Endometrial microvascular endothelial cells (primary cell): ENCODE measurements around the gene CDH23. TPM values are rescaled to one million over a fixed set of nuclear protein-coding genes. Genes with fewer than 3 reads are reported as not detected.

ENCODE experiments used
- in situ Hi-C: cut with HindIII; loops from 2 replicates; pipeline ENCODE4 v1.10.0; 2017; ENCODE audit warnings: low sequenced_read_pairs, low pct_unique_long_range_greater_than_20kb; ENCODE audit errors: inconsistent ontology term
- total RNA-seq: library from RNA; depleted of rRNA; stranded (reverse); fragments of >200 nt; gene quantifications from one replicate; pipeline ENCODE4 v1.2.3, GENCODE V29; 2015; ENCODE audit errors: inconsistent ontology term

CDH23 gene
- total RNA-seq, 1 donor from 2014 or later = 0.09 TPM

DNA sequence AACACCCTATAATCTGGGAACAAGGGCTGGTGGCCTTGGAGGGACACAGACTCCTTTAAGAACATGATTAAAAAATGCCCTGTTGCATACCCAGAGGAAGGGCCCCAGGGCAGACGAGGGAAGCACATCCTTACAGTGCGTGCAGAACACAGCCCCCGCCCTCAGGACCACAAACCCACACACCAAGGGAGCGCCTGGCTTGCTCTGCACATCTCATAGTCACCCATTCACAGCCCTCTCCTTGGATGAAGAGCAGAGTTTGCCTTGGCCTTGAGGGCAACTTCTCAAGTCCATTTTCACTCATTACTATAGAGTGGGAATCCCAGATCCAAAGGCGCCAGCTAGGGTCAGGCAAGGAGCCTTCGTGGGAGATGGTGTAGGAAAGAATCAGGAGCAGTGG is 382.9 kb downstream of the CDH23 start:
- in situ Hi-C loops = no loop called here

- in situ Hi-C loops = no loop called here
Observed at GRCh38 chr10:71780156-71780555, 383.4 kb downstream of the CDH23 start.

DNA sequence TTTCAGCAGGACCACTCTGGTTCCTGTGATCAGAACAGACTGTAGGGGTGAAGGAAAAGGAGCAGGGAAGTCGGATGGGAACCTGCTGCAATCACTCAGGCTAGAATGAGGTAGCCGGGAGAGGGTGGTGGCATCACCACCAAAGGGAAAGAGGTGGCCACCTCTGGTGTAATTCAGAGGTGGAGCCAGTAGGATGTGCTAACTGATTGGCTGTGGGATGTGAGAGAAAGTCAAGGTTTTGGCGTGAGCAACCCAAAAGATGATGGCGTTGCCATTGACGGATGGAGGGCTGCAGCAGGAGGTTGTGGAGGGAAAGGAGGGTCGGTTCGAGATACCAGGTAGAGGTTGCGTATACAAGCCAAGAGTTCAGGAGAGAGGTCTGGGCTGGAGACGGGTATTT is 384.0 kb downstream of the CDH23 start:
- in situ Hi-C loops = no loop called here

DNA sequence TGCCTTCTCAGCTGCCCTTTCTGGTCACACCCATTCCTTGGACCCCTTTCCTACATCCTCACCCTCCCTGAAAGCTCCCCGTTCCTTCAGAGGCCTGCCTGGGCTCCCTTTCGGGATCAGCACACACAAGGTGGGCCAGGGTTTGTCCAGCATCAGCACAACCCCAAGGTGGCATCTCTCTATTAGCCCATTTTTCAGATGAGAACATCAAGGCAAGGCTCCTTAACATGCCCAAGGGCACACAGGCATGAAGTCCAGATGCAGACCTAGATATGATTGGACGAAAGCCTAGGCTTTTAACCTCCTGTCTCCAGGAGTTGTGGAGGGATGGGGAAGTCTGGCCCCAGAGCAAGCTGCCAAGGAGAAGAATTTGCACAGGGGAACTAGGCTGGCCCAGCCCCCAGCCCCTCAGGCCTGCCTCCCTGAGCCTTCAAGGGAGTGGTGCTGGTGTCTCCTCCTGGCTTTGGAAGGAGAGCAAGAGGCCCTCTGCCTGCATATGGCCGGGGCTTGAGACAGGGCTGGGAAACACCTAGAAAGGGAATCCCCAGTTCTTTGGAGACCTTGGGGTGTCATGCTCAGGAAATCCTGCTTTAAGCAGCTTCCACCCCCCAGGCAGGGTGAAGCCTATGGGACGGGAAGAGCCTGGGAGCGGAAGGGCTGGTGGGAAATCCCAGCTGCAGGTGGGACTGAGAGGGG is 385.6 kb downstream of the CDH23 start:
- in situ Hi-C loops = no loop called here

DNA sequence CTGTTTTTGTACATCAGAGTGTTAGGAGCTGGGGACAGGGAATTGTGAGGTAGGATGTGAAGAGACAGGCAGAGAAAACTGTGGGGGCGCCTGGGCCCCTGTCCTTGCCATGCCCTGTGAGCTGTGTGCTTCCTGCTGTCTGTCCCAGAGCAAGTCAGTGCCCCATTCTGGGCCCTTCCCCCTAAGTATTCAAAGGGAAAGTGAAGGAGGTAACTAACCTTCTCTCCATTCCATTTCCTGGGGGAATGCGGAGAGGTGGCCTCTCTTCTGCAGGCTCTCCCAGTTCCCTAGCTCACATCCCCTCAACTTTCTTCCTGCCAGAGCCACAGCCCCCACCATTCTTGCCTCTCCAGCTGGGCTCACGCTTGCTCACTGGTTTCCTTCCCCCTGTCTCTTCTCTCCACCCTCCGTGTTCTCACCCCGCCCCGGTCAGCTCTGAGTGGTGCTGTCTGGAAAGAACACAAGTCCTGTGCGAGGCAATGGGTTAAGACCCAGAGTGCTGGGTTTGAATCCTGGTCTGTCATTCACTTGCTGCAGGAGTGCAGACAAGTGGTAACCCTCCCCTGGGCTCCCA is 386.3 kb downstream of the CDH23 start:
- in situ Hi-C loops = no loop called here

DNA sequence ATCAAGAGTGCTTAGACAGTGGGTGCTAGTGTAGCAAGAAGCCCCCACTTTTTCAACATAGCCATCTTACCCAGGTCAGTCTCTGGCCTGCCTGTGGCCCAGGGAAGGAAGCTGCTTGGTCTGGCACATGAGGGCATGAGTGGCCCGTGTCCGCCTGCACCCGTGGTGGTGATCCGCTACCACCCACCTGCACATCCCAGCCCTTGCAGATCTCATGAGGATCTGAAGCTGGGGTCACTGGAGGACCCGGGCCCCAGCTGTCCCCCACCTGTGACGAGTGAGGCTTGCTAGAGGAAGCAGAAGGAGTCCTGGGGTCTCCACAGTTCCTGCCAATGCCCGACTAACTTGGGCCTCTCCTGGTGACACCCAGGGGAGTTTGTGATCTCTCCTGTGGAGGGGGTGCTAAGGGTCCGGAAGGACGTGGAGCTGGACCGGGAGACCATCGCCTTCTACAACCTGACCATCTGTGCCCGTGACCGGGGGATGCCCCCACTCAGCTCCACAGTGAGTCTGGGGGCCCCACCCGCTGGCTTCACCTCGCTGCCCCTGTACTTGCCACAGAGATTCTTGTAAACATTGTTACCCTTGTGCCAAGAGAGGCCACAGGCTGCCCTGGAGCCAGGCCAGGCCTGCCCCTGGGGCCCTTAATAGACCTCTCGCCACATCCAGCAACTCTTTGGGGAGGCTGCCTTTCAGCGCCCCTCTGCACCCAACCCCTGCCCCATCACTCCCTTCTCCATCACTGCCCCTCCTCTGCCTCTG is 387.4 kb downstream of the CDH23 start:
- in situ Hi-C loops = no loop called here

- in situ Hi-C loops = no loop called here
Observed at GRCh38 chr10:71784679-71785272, 388.1 kb downstream of the CDH23 start.

GRCh38 chr10:71788954-71789353 is 392.2 kb downstream of the CDH23 start:
- in situ Hi-C loops = no loop called here

DNA sequence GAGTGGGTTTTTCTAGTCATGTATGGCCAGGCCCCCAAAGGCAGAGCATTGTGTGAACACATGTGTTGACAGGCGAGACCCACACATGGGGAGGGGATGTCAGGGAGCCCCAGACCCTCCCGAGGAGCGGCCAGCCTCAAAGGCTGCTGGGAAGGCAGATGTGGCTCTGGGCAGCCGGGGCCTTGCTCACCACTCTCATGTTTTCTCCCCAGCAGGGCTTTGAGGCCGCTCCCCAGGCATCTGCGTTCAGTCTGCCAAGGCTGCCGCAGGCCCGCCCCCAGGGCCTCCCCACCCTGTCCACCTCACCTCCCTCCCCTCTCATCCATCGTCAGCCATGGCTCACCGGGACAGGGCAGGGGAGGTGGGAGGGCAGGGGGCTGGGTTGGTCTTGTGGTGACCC is 393.2 kb downstream of the CDH23 start:
- in situ Hi-C loops = no loop called here

- in situ Hi-C loops = no loop called here
Observed at GRCh38 chr10:71790749-71791440, 394.2 kb downstream of the CDH23 start.

GRCh38 chr10:71795248-71795647 is 398.5 kb downstream of the CDH23 start:
- in situ Hi-C loops = no loop called here

DNA sequence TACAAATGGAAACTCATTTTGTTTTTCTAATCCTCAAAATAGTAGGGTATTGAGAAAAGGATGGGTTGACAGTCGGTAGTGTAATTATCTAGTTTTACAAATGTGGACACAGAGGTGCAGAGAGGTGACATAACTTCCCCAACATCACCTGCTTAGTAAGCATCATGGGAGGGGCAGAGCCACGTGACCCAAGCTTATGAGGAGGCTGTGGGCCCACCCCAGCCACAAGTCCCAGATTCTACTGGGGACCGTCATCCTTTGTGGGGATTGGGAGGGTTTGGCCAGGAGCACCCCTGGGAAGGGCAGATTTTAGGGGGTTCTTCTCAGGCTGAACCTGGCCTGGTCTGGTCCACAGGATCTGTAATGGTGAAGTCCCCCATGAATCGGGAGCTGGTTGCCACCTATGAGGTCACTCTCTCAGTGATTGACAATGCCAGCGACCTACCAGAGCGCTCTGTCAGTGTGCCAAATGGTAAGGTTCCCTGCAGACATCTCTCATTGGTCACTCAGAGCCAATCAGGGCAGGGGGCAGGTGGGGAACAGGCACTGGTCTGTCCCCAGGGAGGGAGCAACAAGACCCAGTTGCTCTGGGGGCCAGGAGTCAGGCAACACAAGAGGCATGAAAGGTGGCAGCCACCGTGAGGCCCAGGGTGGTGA is 400.2 kb downstream of the CDH23 start:
- in situ Hi-C loops = no loop called here

DNA sequence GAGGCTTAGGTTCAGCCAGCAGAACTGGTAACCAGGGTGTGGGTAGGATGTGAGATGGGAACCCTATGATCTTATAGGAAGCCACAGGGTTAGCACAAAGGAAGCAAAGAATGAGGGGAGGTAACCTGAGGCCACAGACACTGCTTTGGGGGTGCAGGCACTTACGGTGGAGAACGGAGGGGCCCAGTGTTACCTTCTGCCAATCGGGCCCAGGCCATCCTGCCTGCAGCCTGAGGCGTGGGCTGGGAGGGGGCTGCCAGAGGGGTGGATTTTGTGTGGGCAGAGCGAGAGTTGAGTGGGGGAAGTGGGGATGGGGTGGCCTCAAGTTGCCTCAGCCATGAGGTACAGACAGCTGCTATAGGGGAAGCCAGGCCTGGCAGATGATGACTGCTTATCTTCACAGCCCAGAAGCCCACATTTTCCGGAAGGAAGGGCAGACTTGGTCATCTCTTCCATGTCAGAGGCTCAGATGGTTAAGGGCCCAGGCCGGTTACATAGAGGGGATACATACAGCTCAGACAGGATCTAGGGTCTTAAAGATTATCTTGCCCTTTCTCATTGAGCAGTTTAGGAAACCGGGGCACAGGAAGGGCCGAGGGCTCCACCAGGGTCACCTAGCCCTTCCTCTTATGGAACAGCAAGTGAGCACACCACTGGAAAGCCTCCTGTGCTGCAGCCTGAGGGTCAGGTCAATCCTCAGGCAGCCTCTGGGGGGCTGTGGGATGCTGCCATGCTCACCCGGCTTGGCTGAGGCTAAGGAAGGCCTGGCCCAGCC is 401.0 kb downstream of the CDH23 start:
- in situ Hi-C loops = no loop called here

DNA sequence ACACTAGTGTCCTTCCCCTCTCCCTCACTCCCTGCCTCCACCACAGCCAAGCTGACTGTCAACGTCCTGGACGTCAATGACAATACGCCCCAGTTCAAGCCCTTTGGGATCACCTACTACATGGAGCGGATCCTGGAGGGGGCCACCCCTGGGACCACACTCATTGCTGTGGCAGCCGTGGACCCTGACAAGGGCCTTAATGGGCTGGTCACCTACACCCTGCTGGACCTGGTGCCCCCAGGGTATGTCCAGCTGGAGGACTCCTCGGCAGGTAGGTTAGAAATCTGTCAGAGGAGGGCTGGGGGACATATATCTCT is 401.5 kb downstream of the CDH23 start:
- in situ Hi-C loops = no loop called here

DNA sequence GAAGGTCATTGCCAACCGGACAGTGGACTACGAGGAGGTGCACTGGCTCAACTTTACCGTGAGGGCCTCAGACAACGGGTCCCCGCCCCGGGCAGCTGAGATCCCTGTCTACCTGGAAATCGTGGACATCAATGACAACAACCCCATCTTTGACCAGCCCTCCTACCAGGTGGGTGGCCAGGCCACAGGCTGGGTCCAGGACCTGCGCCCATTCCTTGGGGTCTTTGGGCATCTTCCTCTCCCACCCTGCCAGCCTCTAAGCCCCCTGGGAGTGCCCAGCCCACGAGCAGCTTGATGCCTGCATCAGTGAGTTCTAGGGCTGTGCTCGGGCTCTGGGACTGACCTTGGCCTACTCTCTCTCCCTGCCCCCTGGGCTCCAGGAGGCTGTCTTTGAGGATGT is 402.4 kb downstream of the CDH23 start:
- in situ Hi-C loops = no loop called here

DNA sequence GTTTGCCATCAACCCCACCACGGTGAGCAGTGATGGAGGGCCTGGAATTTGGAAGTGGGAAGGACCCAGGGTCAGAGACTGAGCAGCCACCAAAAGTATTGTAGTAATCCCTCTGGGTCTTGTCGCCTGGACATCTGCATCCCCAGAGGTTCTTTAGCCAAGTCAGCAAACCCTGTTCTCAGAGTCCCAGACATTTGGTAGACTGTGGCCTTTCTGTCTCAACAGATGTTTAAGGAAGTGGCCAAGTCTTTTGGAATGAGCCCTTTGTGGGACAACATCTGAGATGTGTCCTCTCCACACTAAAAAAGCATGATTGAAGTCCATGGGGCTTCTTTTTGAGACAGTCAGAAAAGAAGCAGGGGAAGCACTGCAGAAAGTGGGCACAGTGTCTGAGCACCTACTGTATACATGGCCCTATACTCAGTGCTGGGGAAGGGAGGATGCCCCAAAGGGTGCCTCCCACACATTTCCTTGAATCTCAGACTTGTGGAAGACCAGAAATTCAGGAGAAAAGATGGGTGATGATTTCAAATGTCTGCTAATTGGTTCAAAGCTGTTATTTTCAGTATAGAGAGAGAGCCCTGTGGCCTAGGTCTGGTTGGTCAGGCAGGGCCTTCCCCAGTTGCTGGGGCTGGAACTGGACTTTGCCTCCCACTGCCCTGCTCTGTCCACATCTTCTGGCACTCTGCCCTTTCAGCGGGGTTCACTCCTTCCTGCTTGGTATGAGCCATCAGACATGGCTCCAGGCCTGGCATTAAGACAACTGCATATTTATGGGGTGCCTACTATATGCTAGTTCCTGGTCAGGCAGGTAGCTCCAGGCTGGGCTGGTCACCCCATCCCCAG is 403.1 kb downstream of the CDH23 start:
- in situ Hi-C loops = no loop called here

DNA sequence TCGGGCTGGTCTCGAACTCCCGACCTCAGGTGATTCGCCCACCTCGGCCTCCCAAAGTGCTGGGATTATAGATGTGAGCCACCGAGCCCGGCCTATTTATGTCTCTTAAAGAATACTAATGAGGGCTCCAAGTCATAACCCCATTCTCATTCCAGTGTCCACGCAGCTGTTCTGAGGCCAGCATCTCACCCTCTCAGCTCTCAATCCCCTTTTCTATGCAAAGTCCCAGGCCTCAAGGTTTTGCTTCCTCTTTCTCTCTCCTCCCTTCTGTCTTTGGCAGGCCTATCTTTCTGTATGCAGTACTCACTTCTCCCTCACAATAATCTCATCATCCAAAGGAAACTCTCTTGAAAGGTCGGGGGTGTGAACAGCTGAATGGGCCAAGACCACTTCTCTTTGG is 404.6 kb downstream of the CDH23 start:
- in situ Hi-C loops = no loop called here
